CD4-positive, alpha-beta T cell treated with Interleukin-1 beta for 1 hour (primary cell): ENCODE results near the gene ZFHX3.
"Not testable (repeated sequence)": the region's sequence is repeated elsewhere in the genome, so short reads cannot be mapped to it uniquely, and the experiment has no call there.

Source experiments
- DNase-seq, 2 donors: peaks; one replicate each; pipeline ENCODE4 v3.0.0-alpha.2; 2020 to 2022

ZFHX3 gene

GRCh38 chr16:72995151-72995881, 52.6 kb downstream of the ZFHX3 start:
- DNase-seq: peak in 1 of 2 donors; percentile 17

- DNase-seq: no peak
Observed at GRCh38 chr16:72992142-72992601, 55.8 kb downstream of the ZFHX3 start.

- DNase-seq: no peak
Observed at GRCh38 chr16:72991644-72992043, 56.3 kb downstream of the ZFHX3 start.

GRCh38 chr16:72991211-72991610, 56.7 kb downstream of the ZFHX3 start:
- no peak for DNase-seq

- DNase-seq: no peak
Observed at GRCh38 chr16:72990571-72990970, 57.4 kb downstream of the ZFHX3 start.

- DNase-seq: no peak
Observed at GRCh38 chr16:72989579-72990551, 58.1 kb downstream of the ZFHX3 start.

GRCh38 chr16:72989203-72989578, 58.7 kb downstream of the ZFHX3 start:
- DNase-seq: not testable (repeated sequence)

GRCh38 chr16:72988569-72988968, 59.4 kb downstream of the ZFHX3 start:
- DNase-seq: no peak

GRCh38 chr16:72987480-72987901, 60.4 kb downstream of the ZFHX3 start:
- DNase-seq: no peak

- no peak for DNase-seq
Observed at GRCh38 chr16:72985995-72986394, 61.9 kb downstream of the ZFHX3 start.

GRCh38 chr16:72985148-72985941, 62.6 kb downstream of the ZFHX3 start:
- no peak for DNase-seq

GRCh38 chr16:72983728-72984350, 64.1 kb downstream of the ZFHX3 start:
- DNase-seq: no peak

- no peak for DNase-seq
Observed at GRCh38 chr16:72983241-72983640, 64.7 kb downstream of the ZFHX3 start.

GRCh38 chr16:72979974-72980373, 68.0 kb downstream of the ZFHX3 start:
- no peak for DNase-seq

- no peak for DNase-seq
Observed at GRCh38 chr16:72978212-72978611, 69.7 kb downstream of the ZFHX3 start.

- DNase-seq: no peak
Observed at GRCh38 chr16:72977127-72977526, 70.8 kb downstream of the ZFHX3 start.

- no peak for DNase-seq
Observed at GRCh38 chr16:72976438-72977064, 71.4 kb downstream of the ZFHX3 start.

- no peak for DNase-seq
Observed at GRCh38 chr16:72975809-72976437, 72.0 kb downstream of the ZFHX3 start.

- DNase-seq: no peak
Observed at GRCh38 chr16:72974142-72974769, 73.7 kb downstream of the ZFHX3 start.

GRCh38 chr16:72972878-72973571, 74.9 kb downstream of the ZFHX3 start:
- DNase-seq: no peak
